Colon (tissue), 2 donors: ENCODE data around the gene LYL1.

ENCODE experiments used
- FAIRE-seq: peaks from 2 replicates; lab custom pipeline; 2012; peaks lifted over from hg19 to GRCh38; lab: Jason Lieb, UNC
- donor health status: control.
- donor health status: control.

The LYL1 gene

GRCh38 chr19:13104848-13105711, 2.4 kb upstream of the LYL1 start:
- no peak for FAIRE-seq

- no peak for FAIRE-seq
Measured at GRCh38 chr19:13104360-13104847, 1.7 kb upstream of the LYL1 start.

- FAIRE-seq, result no peak
Measured at GRCh38 chr19:13103581-13104359, 1.1 kb upstream of the LYL1 start.

GRCh38 chr19:13102416-13102665, 317 bp downstream of the LYL1 start:
- no peak for FAIRE-seq

GRCh38 chr19:13101590-13102415, 855 bp downstream of the LYL1 start:
- no peak for FAIRE-seq

- no peak for FAIRE-seq
Measured at GRCh38 chr19:13100841-13101589, 1.6 kb downstream of the LYL1 start.

GRCh38 chr19:13100031-13100588, 2.5 kb downstream of the LYL1 start:
- no peak for FAIRE-seq

- FAIRE-seq, result no peak
Measured at GRCh38 chr19:13099073-13099999, 3.3 kb downstream of the LYL1 start.

GRCh38 chr19:13098277-13099072, 4.2 kb downstream of the LYL1 start:
- FAIRE-seq, result no peak

GRCh38 chr19:13097463-13098258, 5.0 kb downstream of the LYL1 start:
- FAIRE-seq, result no peak

- FAIRE-seq, result no peak
Measured at GRCh38 chr19:13097033-13097462, 5.6 kb downstream of the LYL1 start.

- no peak for FAIRE-seq
Measured at GRCh38 chr19:13095934-13096927, 6.4 kb downstream of the LYL1 start.

GRCh38 chr19:13095393-13095784, 7.3 kb downstream of the LYL1 start:
- FAIRE-seq, result no peak

GRCh38 chr19:13094771-13095392, 7.8 kb downstream of the LYL1 start:
- no peak for FAIRE-seq

- no peak for FAIRE-seq
Measured at GRCh38 chr19:13094106-13094504, 8.6 kb downstream of the LYL1 start.

- no peak for FAIRE-seq
Measured at GRCh38 chr19:13093407-13094105, 9.1 kb downstream of the LYL1 start.
